SK-N-SH treated with all-trans-retinoic acid at 6 μM for 48 hours (cell line): Measurements from ENCODE around the gene USH2A.

Experiments used
- ARNTL ChIP-seq: fragments of 450-650 bp; formaldehyde crosslinking; IDR thresholded peaks from 2 replicates; pipeline ENCODE4 v1.5.0; 2020; ENCODE audit warnings: low read depth, mild to moderate bottlenecking, moderate library complexity, borderline replicate concordance
- CREB5 ChIP-seq: fragments of 250-450 bp; sonication (Bioruptor Pico); IDR thresholded peaks from 2 replicates; pipeline ENCODE4 v1.5.1; 2020; ENCODE audit warnings: low read depth, mild to moderate bottlenecking, moderate library complexity
- PATZ1 ChIP-seq: fragments of 250-450 bp; sonication (Bioruptor Pico); IDR thresholded peaks from 2 replicates; pipeline ENCODE4 v1.8.0; 2020; ENCODE audit warnings: mild to moderate bottlenecking, moderate library complexity, borderline replicate concordance
- SNAI2 ChIP-seq: fragments of 250-450 bp; sonication (Bioruptor Pico); IDR thresholded peaks from 2 replicates; pipeline ENCODE4 v1.5.0; 2020; ENCODE audit warnings: mild to moderate bottlenecking, moderate library complexity
- TCF4 ChIP-seq: fragments of 250-450 bp; sonication (Bioruptor Pico); IDR thresholded peaks from 2 replicates; pipeline ENCODE4 v1.8.0; 2021; ENCODE audit warnings: mild to moderate bottlenecking, moderate library complexity, borderline replicate concordance
- TOX ChIP-seq: fragments of 250-450 bp; sonication (Bioruptor Pico); IDR thresholded peaks from 2 replicates; pipeline ENCODE4 v1.8.0; 2021; ENCODE audit warnings: mild to moderate bottlenecking, moderate library complexity, borderline replicate concordance

GRCh38 chr1:215905493-215906115 lies 517.6 kb downstream of the USH2A start:
- TF ChIP-seq TOX (CRISPR knock-in tag) (no peak), TCF4 (no peak), ARNTL (no peak), CREB5 (CRISPR knock-in tag) (no peak), PATZ1 (CRISPR knock-in tag) (no peak), SNAI2 (CRISPR knock-in tag) (no peak)
